IMR-90 (cell line): ENCODE data around the gene PJA1. TPM values are rescaled to one million over a fixed set of nuclear protein-coding genes. Genes with fewer than 3 reads are reported as not detected.

Experiments
- ATAC-seq: fragments of 200-7000 bp; cut with Tn5 transposase; 2 replicates; pipeline ENCODE4 v1.9.1; 2020; ENCODE audit warnings: low read depth, mild to moderate bottlenecking, moderate library complexity
- BruUV-seq: library from RNA; stranded (reverse); fragments of 400-500 nt; replicated peaks from 2 replicates; lab custom pipeline; 2021; lab: Mats Ljungman, UMichigan
- CTCF ChIA-PET: fragments of 300-600 bp; formaldehyde crosslinking; extraction: SDS; loops from one replicate; lab custom pipeline; 2021; ENCODE audit warnings: antibody characterized with exemption; lab: Yijun Ruan, JAX
- POLR2A ChIA-PET: fragments of 300-600 bp; sonication (Branson Sonifier 250); formaldehyde crosslinking; loops from one replicate; lab custom pipeline; 2022; ENCODE audit warnings: antibody characterized with exemption; ENCODE audit not compliant: unreplicated experiment; lab: Charles Lee
- DNase-seq: peaks from one replicate; pipeline ENCODE4 v3.0.0; 2013
- H2AFZ ChIP-seq: replicated peaks from 2 replicates; pipeline ENCODE3; 2013; ENCODE audit warnings: low read length, mild to moderate bottlenecking; ENCODE audit not compliant: poor library complexity
- H2AK5ac ChIP-seq: 2 replicates; pipeline ENCODE4 v1.6.1; 2013; ENCODE audit warnings: low read depth, low read length, inconsistent platforms
- H2AK9ac ChIP-seq: replicated peaks from 2 replicates; pipeline ENCODE3; 2013; ENCODE audit warnings: mild to moderate bottlenecking, low read depth, low read length, moderate library complexity; ENCODE audit not compliant: poor library complexity
- H2BK120ac ChIP-seq: 2 replicates; pipeline ENCODE4 v1.6.1; 2013; ENCODE audit warnings: low read depth, low read length, inconsistent platforms
- H2BK15ac ChIP-seq: 3 replicates; pipeline ENCODE4 v1.6.1; 2013; ENCODE audit warnings: low read depth, low read length, inconsistent platforms
- H2BK20ac ChIP-seq: 2 replicates; pipeline ENCODE4 v1.6.1; 2013; ENCODE audit warnings: low read depth, mild to moderate bottlenecking, inconsistent platforms, low read length, moderate library complexity
- H2BK5ac ChIP-seq: 2 replicates; pipeline ENCODE4 v1.6.1; 2013; ENCODE audit warnings: mild to moderate bottlenecking, low read depth, low read length, inconsistent platforms; ENCODE audit not compliant: poor library complexity, severe bottlenecking
- H3K14ac ChIP-seq: replicated peaks from 2 replicates; pipeline ENCODE4 v1.6.1; 2013; ENCODE audit warnings: low read depth, low read length, inconsistent platforms
- H3K18ac ChIP-seq: 2 replicates; pipeline ENCODE4 v1.6.1; 2013; ENCODE audit warnings: low read depth, low read length, control low read depth
- H3K23ac ChIP-seq: 2 replicates; pipeline ENCODE4 v1.6.1; 2013; ENCODE audit warnings: low read depth, low read length, inconsistent platforms
- H3K27ac ChIP-seq: 2 replicates; pipeline ENCODE4 v1.5.1; 2013; ENCODE audit warnings: mild to moderate bottlenecking, control low read depth, low read length; ENCODE audit not compliant: insufficient read depth
- H3K27me3 ChIP-seq: 2 replicates; pipeline ENCODE4 v1.6.1; 2013; ENCODE audit warnings: low read length; ENCODE audit not compliant: control insufficient read depth, insufficient read depth
- H3K36me3 ChIP-seq: 2 replicates; pipeline ENCODE4 v1.6.1; 2013; ENCODE audit warnings: low read length, mixed read lengths; ENCODE audit not compliant: control insufficient read depth, insufficient read depth
- H3K4ac ChIP-seq: 2 replicates; pipeline ENCODE4 v1.6.1; 2013; ENCODE audit warnings: low read depth, low read length, inconsistent platforms
- H3K4me1 ChIP-seq: 2 replicates; pipeline ENCODE4 v1.6.1; 2013; ENCODE audit warnings: low read length, mixed read lengths; ENCODE audit not compliant: control insufficient read depth, insufficient read depth
- H3K4me2 ChIP-seq: 2 replicates; pipeline ENCODE4 v1.6.1; 2013; ENCODE audit warnings: low read depth, mild to moderate bottlenecking, control low read depth, low read length, moderate library complexity
- H3K4me3 ChIP-seq: 2 replicates; pipeline ENCODE4 v1.5.1; 2013; ENCODE audit warnings: low read depth, mild to moderate bottlenecking, control low read depth, low read length, moderate library complexity; ENCODE audit not compliant: insufficient read depth
- H3K56ac ChIP-seq: 2 replicates; pipeline ENCODE4 v1.6.1; 2013; ENCODE audit warnings: low read length, inconsistent platforms; ENCODE audit not compliant: insufficient read depth; ENCODE audit errors: extremely low read depth
- H3K79me1 ChIP-seq, 2 experiments: 2 replicates each; pipeline ENCODE4 v1.6.1; 2013; ENCODE audit warnings: low read length in 2 of 2, inconsistent platforms in 1 of 2, low read depth in 1 of 2
- H3K9ac ChIP-seq: 2 replicates; pipeline ENCODE4 v1.6.1; 2013; ENCODE audit warnings: low read depth, low read length, control low read depth
- H3K9me1 ChIP-seq: 2 replicates; pipeline ENCODE4 v1.6.1; 2013; ENCODE audit warnings: low read length, inconsistent platforms; ENCODE audit not compliant: insufficient read depth
- H3K9me3 ChIP-seq: 2 replicates; pipeline ENCODE4 v1.6.1; 2013; ENCODE audit warnings: low read length; ENCODE audit not compliant: control insufficient read depth, insufficient read depth
- H4K20me1 ChIP-seq: 2 replicates; pipeline ENCODE4 v1.6.1; 2013; ENCODE audit warnings: low read length, inconsistent platforms; ENCODE audit not compliant: insufficient read depth
- H4K5ac ChIP-seq: 2 replicates; pipeline ENCODE4 v1.6.1; 2013; ENCODE audit warnings: mild to moderate bottlenecking, low read depth, low read length, control low read depth
- H4K8ac ChIP-seq, 2 experiments: 2 replicates each; pipeline ENCODE4 v1.6.1; 2013; ENCODE audit warnings: low read depth in 2 of 2, low read length in 2 of 2, control low read depth in 1 of 2, inconsistent platforms in 1 of 2
- H4K91ac ChIP-seq: 2 replicates; pipeline ENCODE4 v1.6.1; 2013; ENCODE audit warnings: low read depth, low read length, inconsistent platforms; ENCODE audit not compliant: insufficient read depth
- BHLHE40 ChIP-seq: fragments of 150-350 bp; IDR thresholded peaks from 2 replicates; pipeline ENCODE4 v1.6.1; 2016; ENCODE audit warnings: mild to moderate bottlenecking, low read depth, low read length
- CEBPB ChIP-seq: IDR thresholded peaks from 2 replicates; pipeline ENCODE4 v1.6.1; 2012; ENCODE audit warnings: low read depth, low read length, improper control_type of control experiment
- CHD1 ChIP-seq: IDR thresholded peaks from 2 replicates; pipeline ENCODE4 v1.6.1; 2012; ENCODE audit warnings: low read depth, low read length, improper control_type of control experiment
- CTCF ChIP-seq: conservative IDR thresholded peaks from 2 replicates; pipeline ENCODE4 v1.5.1; 2012; ENCODE audit warnings: mild to moderate bottlenecking, low read depth, low read length, improper control_type of control experiment
- FOS ChIP-seq: fragments of 150-350 bp; IDR thresholded peaks from 2 replicates; pipeline ENCODE4 v1.6.1; 2016; ENCODE audit warnings: low read depth, low read length
- MAFK ChIP-seq: IDR thresholded peaks from 2 replicates; pipeline ENCODE4 v1.6.1; 2012; ENCODE audit warnings: low read depth, low read length, improper control_type of control experiment
- MAZ ChIP-seq: IDR thresholded peaks from 2 replicates; pipeline ENCODE4 v1.6.1; 2012; ENCODE audit warnings: low read depth, mild to moderate bottlenecking, low read length, improper control_type of control experiment, moderate library complexity, borderline replicate concordance
- NFE2L2 ChIP-seq: fragments of 150-350 bp; IDR thresholded peaks from 2 replicates; pipeline ENCODE4 v1.6.1; 2016; ENCODE audit warnings: low read depth, mild to moderate bottlenecking, low read length
- POLR2A ChIP-seq: IDR thresholded peaks from 2 replicates; pipeline ENCODE4 v1.6.1; 2012; ENCODE audit warnings: mild to moderate bottlenecking, low read depth, low read length
- RAD21 ChIP-seq: IDR thresholded peaks from 2 replicates; pipeline ENCODE4 v1.6.1; 2012; ENCODE audit warnings: low read length, improper control_type of control experiment
- RCOR1 ChIP-seq: IDR thresholded peaks from 2 replicates; pipeline ENCODE4 v1.6.1; 2012; ENCODE audit warnings: mild to moderate bottlenecking, low read length, improper control_type of control experiment; ENCODE audit not compliant: insufficient replicate concordance
- RFX5 ChIP-seq: IDR thresholded peaks from 2 replicates; pipeline ENCODE4 v1.8.0; 2012; ENCODE audit warnings: low read depth, mild to moderate bottlenecking, low read length, moderate library complexity
- SMC3 ChIP-seq: fragments of 150-350 bp; IDR thresholded peaks from 2 replicates; pipeline ENCODE4 v1.6.1; 2016; ENCODE audit warnings: low read depth, mild to moderate bottlenecking, antibody characterized with exemption, low read length, moderate library complexity
- USF2 ChIP-seq: fragments of 150-350 bp; IDR thresholded peaks from 2 replicates; pipeline ENCODE4 v1.6.1; 2017; ENCODE audit warnings: mild to moderate bottlenecking, antibody characterized with exemption, low read length, low read depth
- WGBS, 2 experiments: methylation state at CpG; one replicate each; pipeline versions ENCODE4 v1.1.5 to v1.1.7; 2013; ENCODE audit warnings: missing lambda C conversion rate in 2 of 2; ENCODE audit not compliant: insufficient read length in 1 of 2; ENCODE audit errors: extremely low coverage in 2 of 2; 5-methylcytosine and 5-hydroxymethylcytosine counted together
- dilution Hi-C: fragments of 300-500 bp; cut with HindIII; formaldehyde crosslinking; loops from one replicate; pipeline ENCODE4 v1.14.3; 2018; ENCODE audit warnings: low sequenced_read_pairs; ENCODE audit not compliant: unreplicated experiment
- in situ Hi-C: fragments of 300-500 bp; cut with MboI; formaldehyde crosslinking; loops from 3 replicates; pipeline ENCODE4 v1.14.3; 2019; ENCODE audit warnings: low sequenced_read_pairs, inconsistent platforms, mixed read lengths
- intact Hi-C: fragments of 100-400 bp; cut with micrococcal nuclease; formaldehyde crosslinking; loops from 2 replicates; pipeline ENCODE4 v1.10.0; 2022
- polyA plus RNA-seq, 3 experiments: library from polyadenylated mRNA; depleted of rRNA; stranded (reverse); fragments of >200 nt; gene quantifications; 2 replicates each; pipeline ENCODE4 v1.2.3, GENCODE V29; 2012; ENCODE audit warnings: low replicate concordance in 1 of 3
- total RNA-seq: library from RNA; depleted of rRNA; stranded (reverse); fragments of >200 nt; gene quantifications from 2 replicates; pipeline ENCODE4 v1.2.3, GENCODE V29; 2012

PJA1 gene
- total and polyA plus RNA-seq, 2 of the 4 experiments (the other 2 are of a cell fraction) = 15.1 to 24.4 TPM

- Histone ChIP-seq H3K4me3 (no peak overlapping the region), H2BK5ac (no peak overlapping the region), H3K36me3 (no peaks in the 10 kb centered on the region), H3K23ac (no peak overlapping the region), H2AFZ (no peak overlapping the region), H3K27ac (no peak overlapping the region), H3K9me3 (no peaks in the 10 kb centered on the region), H4K91ac (no peak overlapping the region), H4K8ac (no peak overlapping the region), H2AK9ac (no peak overlapping the region), H3K9ac (no peak overlapping the region), H3K4ac (no peak overlapping the region), H3K4me1 (peaks cover 5% of the 10 kb centered on the region; the same call in 1 of the 2 replicates), H3K18ac (no peak overlapping the region), H3K27me3 (peaks cover 13% of the 10 kb centered on the region), H2BK20ac (no peak overlapping the region), H3K4me2 (no peak overlapping the region), H2AK5ac (no peak overlapping the region), H2BK120ac (no peak overlapping the region), H2BK15ac (no peak overlapping the region), H3K56ac (no peak overlapping the region), H3K79me1 (no peaks in the 10 kb centered on the region), H3K14ac (no peak overlapping the region), H4K20me1 (no peaks in the 10 kb centered on the region), H4K5ac (no peak overlapping the region), H3K9me1 (peaks cover 3% of the 10 kb centered on the region; the same call in 1 of the 2 replicates)
- DNase-seq (no peak), ATAC-seq (no peak)
- ChIA-PET POLR2A (no interaction called here), CTCF (interaction anchor here (0.5 kb wide), 1 partner anchor 9 kb away, joined by 3 read pairs; no protein-coding TSS in a partner anchor)
- in situ Hi-C loops (no loop called here), dilution Hi-C loops (no loop called here), intact Hi-C loops (no loop called here)
- WGBS, 2 experiments = no CpG with 5 or more reads among the region's 12 CpGs
- TF ChIP-seq MAZ (no peak), RFX5 (no peak), BHLHE40 (no peak), RAD21 (no peak), NFE2L2 (no peak), USF2 (no peak), CTCF (no peak), CEBPB (no peak), MAFK (no peak), POLR2A (no peak), CHD1 (no peak), FOS (no peak), RCOR1 (no peak), SMC3 (no peak)
- no TSS peak for BruUV-seq
Measured at GRCh38 chrX:69142788-69143469, 22.3 kb downstream of the PJA1 start.
